Loucy (cell line): ENCODE results near the gene CDC42BPB.

Experiments used
- H2AFZ ChIP-seq: fragments of 200-600 bp; sonication (generic); 2 replicates; pipeline ENCODE4 v1.6.0; 2016; ENCODE audit warnings: antibody characterized with exemption, mild to moderate bottlenecking, low read length, moderate library complexity
- H3F3A ChIP-seq: fragments of 200-600 bp; 2 replicates; pipeline ENCODE4 v1.6.0; 2016; ENCODE audit warnings: antibody characterized with exemption, low read depth, mild to moderate bottlenecking
- H3K27me3 ChIP-seq: fragments of 200-600 bp; sonication (generic); 2 replicates; pipeline ENCODE4 v1.6.1; 2014; ENCODE audit warnings: low read length, mild to moderate bottlenecking; ENCODE audit not compliant: insufficient read depth, poor library complexity, severe bottlenecking
- H3K36me3 ChIP-seq: fragments of 200-600 bp; sonication (generic); 2 replicates; pipeline ENCODE4 v1.6.1; 2016; ENCODE audit warnings: low read length; ENCODE audit not compliant: insufficient read depth
- H3K4me1 ChIP-seq: fragments of 200-600 bp; sonication (generic); 2 replicates; pipeline ENCODE4 v1.5.1; 2014; ENCODE audit warnings: low read length, mild to moderate bottlenecking; ENCODE audit not compliant: insufficient read depth, poor library complexity, severe bottlenecking
- H3K4me2 ChIP-seq: fragments of 200-600 bp; sonication (generic); 2 replicates; pipeline ENCODE4 v1.6.0; 2014; ENCODE audit warnings: antibody characterized with exemption, low read length, low read depth, mild to moderate bottlenecking; ENCODE audit not compliant: poor library complexity, severe bottlenecking
- H3K4me3 ChIP-seq: fragments of 200-600 bp; sonication (generic); 2 replicates; pipeline ENCODE4 v1.5.1; 2014; ENCODE audit warnings: low read length, mild to moderate bottlenecking, mixed read lengths; ENCODE audit not compliant: poor library complexity, severe bottlenecking
- H3K79me2 ChIP-seq: fragments of 200-600 bp; sonication (generic); 2 replicates; pipeline ENCODE4 v1.6.1; 2014; ENCODE audit warnings: low read length; ENCODE audit not compliant: insufficient read depth
- H3K9ac ChIP-seq: fragments of 200-600 bp; sonication (generic); 2 replicates; pipeline ENCODE4 v1.6.0; 2014; ENCODE audit warnings: mild to moderate bottlenecking, low read depth, low read length, moderate library complexity; ENCODE audit not compliant: poor library complexity, severe bottlenecking
- H3K9me2 ChIP-seq: fragments of 200-600 bp; sonication (generic); replicated peaks from 2 replicates; pipeline ENCODE4 v1.6.1; 2016; ENCODE audit warnings: low read depth, low read length, mixed read lengths
- H3K9me3 ChIP-seq: fragments of 200-600 bp; sonication (generic); 2 replicates; pipeline ENCODE4 v1.6.1; 2014; ENCODE audit warnings: mild to moderate bottlenecking, antibody characterized with exemption, low read length, low read depth; ENCODE audit not compliant: insufficient read depth
- H4K20me1 ChIP-seq: fragments of 200-600 bp; sonication (generic); 2 replicates; pipeline ENCODE4 v1.6.0; 2014; ENCODE audit warnings: antibody characterized with exemption, low read length, mild to moderate bottlenecking; ENCODE audit not compliant: insufficient read depth, poor library complexity, severe bottlenecking
- CTCF ChIP-seq: fragments of 200-600 bp; sonication (generic); conservative IDR thresholded peaks from 2 replicates; pipeline ENCODE4 v1.5.1; 2014; ENCODE audit warnings: mild to moderate bottlenecking, antibody characterized with exemption, low read length
- EZH2phosphoT487 ChIP-seq: fragments of 200-600 bp; IDR thresholded peaks from 2 replicates; pipeline ENCODE4 v1.6.1; 2018; ENCODE audit warnings: antibody characterized with exemption, mild to moderate bottlenecking, moderate library complexity, borderline replicate concordance

Gene CDC42BPB

GRCh38 chr14:102943979-102944378, 113.4 kb downstream of the CDC42BPB start:
- no peaks in the 10 kb centered on the region for H3K9me2 ChIP-seq
- H3F3A ChIP-seq, result no peaks in the 10 kb centered on the region
- H3K4me2 ChIP-seq, result no peak overlapping the region
- H3K36me3 ChIP-seq, result no peaks in the 10 kb centered on the region
- H3K4me1 ChIP-seq, result peaks cover 4% of the 10 kb centered on the region
- no peaks in the 10 kb centered on the region for H3K79me2 ChIP-seq
- no peak overlapping the region for H3K9ac ChIP-seq
- no peak overlapping the region for H2AFZ ChIP-seq
- H3K4me3 ChIP-seq, result no peak overlapping the region
- no peaks in the 10 kb centered on the region for H3K9me3 ChIP-seq
- H3K27me3 ChIP-seq, result no peaks in the 10 kb centered on the region
- H4K20me1 ChIP-seq, result no peaks in the 10 kb centered on the region
- TF ChIP-seq CTCF, result no peak

GRCh38 chr14:102943454-102943853, 113.9 kb downstream of the CDC42BPB start:
- Histone ChIP-seq H3K9me3 (no peaks in the 10 kb centered on the region), H3K36me3 (no peaks in the 10 kb centered on the region), H3K27me3 (no peaks in the 10 kb centered on the region), H3K9ac (no peak overlapping the region), H2AFZ (no peak overlapping the region), H3K9me2 (no peaks in the 10 kb centered on the region), H3K4me3 (no peak overlapping the region), H4K20me1 (no peaks in the 10 kb centered on the region), H3K79me2 (no peaks in the 10 kb centered on the region), H3K4me1 (no peaks in the 10 kb centered on the region), H3F3A (no peaks in the 10 kb centered on the region), H3K4me2 (no peak overlapping the region)
- no peak for TF ChIP-seq EZH2phosphoT487
- no peak for TF ChIP-seq CTCF

- H3K79me2 ChIP-seq, result no peaks in the 10 kb centered on the region
- no peaks in the 10 kb centered on the region for H3K9me3 ChIP-seq
- H3F3A ChIP-seq, result no peaks in the 10 kb centered on the region
- no peaks in the 10 kb centered on the region for H3K36me3 ChIP-seq
- no peak overlapping the region for H3K4me2 ChIP-seq
- H3K27me3 ChIP-seq, result no peaks in the 10 kb centered on the region
- H4K20me1 ChIP-seq, result no peaks in the 10 kb centered on the region
- H3K9me2 ChIP-seq, result no peaks in the 10 kb centered on the region
- H3K9ac ChIP-seq, result no peak overlapping the region
- H2AFZ ChIP-seq, result no peak overlapping the region
- TF ChIP-seq CTCF (no peak), EZH2phosphoT487 (no peak)
- H3K4me1 ChIP-seq, result no peaks in the 10 kb centered on the region
- H3K4me3 ChIP-seq, result no peak overlapping the region
Observed at GRCh38 chr14:102942069-102942468, 115.3 kb downstream of the CDC42BPB start.
